Fibroblast of villous mesenchyme (primary cell): ENCODE results near the gene TSPYL6. TPM values are rescaled to one million over a fixed set of nuclear protein-coding genes. Genes with fewer than 3 reads are reported as not detected.

Source experiments
- DNase-seq: peaks from one replicate; pipeline ENCODE4 v3.0.0-alpha.2; 2010; ENCODE audit warnings: low read depth
- H3K4me3 ChIP-seq: 2 replicates; pipeline ENCODE4 v1.5.1; 2011; ENCODE audit warnings: low read depth, mild to moderate bottlenecking, low read length
- total RNA-seq: library from RNA; depleted of rRNA; stranded (reverse); fragments of >200 nt; gene quantifications from 2 replicates; pipeline ENCODE4 v1.2.3, GENCODE V29; 2012
- TF ChIP-seq, protein P1 (sequence below): IDR thresholded peaks from 2 replicates; pipeline ENCODE4 v1.5.1; 2012; ENCODE audit warnings: low read depth, mild to moderate bottlenecking, low read length; ENCODE audit not compliant: insufficient read depth

The TSPYL6 gene
- total RNA-seq, 1 donor: not detected

DNA sequence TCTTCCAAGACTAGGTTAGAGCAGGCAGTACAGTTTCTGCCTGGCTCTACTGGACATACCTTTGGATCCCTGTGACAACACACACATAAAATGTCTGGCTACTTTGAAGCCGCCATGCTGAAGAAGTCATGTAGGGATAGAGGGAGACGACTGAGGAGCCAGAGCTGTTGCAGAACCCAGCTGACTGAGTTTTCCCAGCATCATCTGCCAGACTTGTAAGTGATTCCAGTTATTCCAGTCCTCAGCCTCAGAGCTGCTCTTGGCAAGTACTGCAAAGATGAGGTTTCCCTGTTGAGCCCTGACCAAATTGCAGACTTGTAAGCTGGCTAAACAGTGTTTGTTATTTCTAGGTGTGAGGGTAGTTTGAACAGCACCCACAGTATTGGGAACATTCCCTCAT, 31.5 kb upstream of the TSPYL6 start:
- DNase-seq: no peak
- TF ChIP-seq, protein P1, sequence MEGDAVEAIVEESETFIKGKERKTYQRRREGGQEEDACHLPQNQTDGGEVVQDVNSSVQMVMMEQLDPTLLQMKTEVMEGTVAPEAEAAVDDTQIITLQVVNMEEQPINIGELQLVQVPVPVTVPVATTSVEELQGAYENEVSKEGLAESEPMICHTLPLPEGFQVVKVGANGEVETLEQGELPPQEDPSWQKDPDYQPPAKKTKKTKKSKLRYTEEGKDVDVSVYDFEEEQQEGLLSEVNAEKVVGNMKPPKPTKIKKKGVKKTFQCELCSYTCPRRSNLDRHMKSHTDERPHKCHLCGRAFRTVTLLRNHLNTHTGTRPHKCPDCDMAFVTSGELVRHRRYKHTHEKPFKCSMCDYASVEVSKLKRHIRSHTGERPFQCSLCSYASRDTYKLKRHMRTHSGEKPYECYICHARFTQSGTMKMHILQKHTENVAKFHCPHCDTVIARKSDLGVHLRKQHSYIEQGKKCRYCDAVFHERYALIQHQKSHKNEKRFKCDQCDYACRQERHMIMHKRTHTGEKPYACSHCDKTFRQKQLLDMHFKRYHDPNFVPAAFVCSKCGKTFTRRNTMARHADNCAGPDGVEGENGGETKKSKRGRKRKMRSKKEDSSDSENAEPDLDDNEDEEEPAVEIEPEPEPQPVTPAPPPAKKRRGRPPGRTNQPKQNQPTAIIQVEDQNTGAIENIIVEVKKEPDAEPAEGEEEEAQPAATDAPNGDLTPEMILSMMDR: no peak
- no peak overlapping the region for H3K4me3 ChIP-seq

- TF ChIP-seq, protein P1: no peak
- DNase-seq: no peak
- no peak overlapping the region for H3K4me3 ChIP-seq
These were observed 29.4 kb upstream of the TSPYL6 start for GRCh38 chr2:54285451-54285850.

DNA sequence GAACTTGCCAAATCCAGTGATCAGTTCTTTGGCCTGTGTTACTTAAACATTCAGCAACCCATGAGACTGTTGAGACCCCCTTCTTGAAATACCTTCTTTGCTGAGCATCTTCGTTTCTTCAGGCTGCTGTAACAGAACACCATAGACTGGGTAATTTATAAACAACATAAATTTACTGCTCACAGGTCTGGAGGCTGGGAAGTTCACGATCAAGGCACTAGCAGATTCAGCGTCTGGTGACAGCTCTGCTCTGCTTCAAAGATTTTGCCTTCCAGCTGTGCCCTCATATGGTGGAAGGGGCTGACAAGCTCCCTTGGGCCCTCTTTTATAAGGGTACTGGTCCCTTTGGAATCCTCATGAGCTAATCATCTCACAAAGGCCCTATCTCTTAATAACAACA, 28.8 kb upstream of the TSPYL6 start:
- DNase-seq: no peak
- TF ChIP-seq, protein P1: no peak
- no peak overlapping the region for H3K4me3 ChIP-seq

GRCh38 chr2:54279385-54279784, 23.4 kb upstream of the TSPYL6 start:
- TF ChIP-seq, protein P1: peak; percentile 54
- DNase-seq: peak; percentile 16

GRCh38 chr2:54275541-54275940, 19.5 kb upstream of the TSPYL6 start:
- H3K4me3 ChIP-seq: no peak overlapping the region
- DNase-seq: no peak
- TF ChIP-seq, protein P1: no peak

More at GRCh38 chr2:54279385-54279784, 23.4 kb upstream of the TSPYL6 start:
- H3K4me3 ChIP-seq: no peak overlapping the region

- TF ChIP-seq, protein P1: no peak
- peak; percentile 85 for DNase-seq
These were observed 18.8 kb upstream of the TSPYL6 start for GRCh38 chr2:54274781-54275242.

DNA sequence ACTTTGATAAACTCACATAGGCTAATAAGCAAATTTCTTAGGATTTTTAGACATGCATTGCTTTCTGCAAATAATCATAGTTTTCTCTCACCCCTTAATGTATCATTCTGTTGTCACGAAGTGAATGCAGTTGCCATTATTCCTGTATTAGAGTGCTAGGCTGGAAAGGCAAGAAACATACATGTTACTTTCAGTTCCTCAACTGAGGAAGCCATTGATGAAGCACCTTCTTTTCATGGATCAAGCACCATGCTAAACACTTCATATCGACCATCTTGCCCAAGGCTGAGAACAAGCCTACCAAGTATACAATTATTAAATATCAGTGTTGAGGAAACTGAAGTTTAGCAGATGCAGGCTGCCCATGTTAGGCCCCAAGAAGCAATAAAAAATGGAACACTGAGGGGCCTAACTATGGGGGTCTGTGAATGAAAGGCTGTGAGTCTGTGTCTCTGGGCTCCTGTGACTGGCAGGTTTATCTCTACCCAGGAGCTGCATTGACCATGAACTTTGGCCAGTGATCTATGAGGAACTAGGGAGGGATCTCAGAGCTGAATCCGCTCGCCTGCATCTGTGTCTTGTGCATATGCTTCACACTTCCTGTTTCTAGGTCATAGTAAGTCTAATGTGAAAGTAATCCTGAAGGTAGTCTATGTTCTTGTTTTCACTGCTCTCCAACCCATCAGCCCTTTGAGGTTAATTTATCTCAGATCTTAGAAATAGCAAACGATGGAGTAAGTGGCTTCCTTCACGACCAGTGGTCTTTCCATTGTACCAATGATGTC, 16.0 kb upstream of the TSPYL6 start:
- TF ChIP-seq, protein P1: no peak
- H3K4me3 ChIP-seq: no peak overlapping the region
- no peak for DNase-seq

More at GRCh38 chr2:54274781-54275242, 18.8 kb upstream of the TSPYL6 start:
- H3K4me3 ChIP-seq: no peak overlapping the region
